NCI-H1930 (cell line): ENCODE data around the gene TMEM200A.

Source experiments
- DNase-seq, 2 experiments: peaks; one replicate each; lab custom pipeline; 2025; lab: John Stamatoyannopoulos, UW

The TMEM200A gene

DNA sequence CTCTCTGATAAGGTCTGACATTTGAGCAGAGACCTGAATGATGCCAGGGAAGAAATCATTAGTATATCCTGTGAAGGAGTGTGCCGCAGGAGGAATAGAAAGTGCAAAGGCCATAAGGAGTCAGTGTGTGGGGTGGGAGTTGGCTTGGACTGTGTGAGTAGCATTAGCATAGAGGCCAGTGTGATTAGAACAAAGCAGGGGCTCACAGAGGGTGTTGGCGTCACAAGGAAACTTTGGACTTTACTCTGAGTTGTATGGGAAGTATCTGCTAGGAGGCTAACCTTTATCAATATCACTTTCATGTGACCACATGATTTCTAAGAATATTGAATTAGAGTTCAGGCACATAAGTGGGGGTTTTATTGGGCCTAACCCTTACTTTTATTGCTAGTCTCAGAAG lies 12.1 kb downstream of the TMEM200A start:
- DNase-seq: no peak

DNA sequence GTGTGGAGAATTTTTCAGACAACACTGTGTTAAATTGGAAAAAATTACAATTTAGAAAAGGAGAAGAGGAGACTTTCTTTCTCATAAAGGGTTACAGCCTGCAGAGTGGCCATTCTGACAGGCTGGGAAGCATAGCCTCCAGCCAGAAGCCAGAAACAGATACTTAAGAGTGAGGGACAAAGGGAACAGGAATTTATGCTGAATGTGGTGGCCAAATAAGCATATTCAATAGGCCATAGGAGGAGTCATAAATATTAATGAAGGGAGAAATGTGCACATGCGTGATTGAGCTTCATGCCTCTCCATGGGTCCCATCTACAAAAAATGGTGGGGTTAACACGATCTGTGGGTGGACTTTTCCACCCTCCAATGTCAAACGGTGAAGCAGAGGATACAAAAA lies 13.4 kb downstream of the TMEM200A start:
- no peak for DNase-seq

DNA sequence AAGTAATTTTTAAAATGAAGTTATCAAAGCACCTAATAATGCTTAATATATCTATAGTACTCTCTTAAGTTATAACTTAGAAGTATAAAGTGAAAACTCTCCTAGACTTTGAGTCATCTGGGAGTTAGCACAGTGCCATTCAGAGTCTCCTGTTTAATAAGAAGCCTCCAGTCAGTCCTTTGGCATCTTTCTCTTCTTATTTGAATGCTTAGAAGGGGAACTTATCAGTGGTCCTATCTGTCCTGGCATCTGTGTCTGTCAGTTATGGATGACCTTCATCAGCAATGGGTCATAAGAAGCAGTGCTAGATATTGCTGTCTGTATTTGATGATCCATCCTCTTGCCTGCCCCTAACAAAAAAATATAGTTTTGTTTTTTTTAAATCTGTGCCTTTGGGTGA lies 15.2 kb downstream of the TMEM200A start:
- DNase-seq: no peak

DNA sequence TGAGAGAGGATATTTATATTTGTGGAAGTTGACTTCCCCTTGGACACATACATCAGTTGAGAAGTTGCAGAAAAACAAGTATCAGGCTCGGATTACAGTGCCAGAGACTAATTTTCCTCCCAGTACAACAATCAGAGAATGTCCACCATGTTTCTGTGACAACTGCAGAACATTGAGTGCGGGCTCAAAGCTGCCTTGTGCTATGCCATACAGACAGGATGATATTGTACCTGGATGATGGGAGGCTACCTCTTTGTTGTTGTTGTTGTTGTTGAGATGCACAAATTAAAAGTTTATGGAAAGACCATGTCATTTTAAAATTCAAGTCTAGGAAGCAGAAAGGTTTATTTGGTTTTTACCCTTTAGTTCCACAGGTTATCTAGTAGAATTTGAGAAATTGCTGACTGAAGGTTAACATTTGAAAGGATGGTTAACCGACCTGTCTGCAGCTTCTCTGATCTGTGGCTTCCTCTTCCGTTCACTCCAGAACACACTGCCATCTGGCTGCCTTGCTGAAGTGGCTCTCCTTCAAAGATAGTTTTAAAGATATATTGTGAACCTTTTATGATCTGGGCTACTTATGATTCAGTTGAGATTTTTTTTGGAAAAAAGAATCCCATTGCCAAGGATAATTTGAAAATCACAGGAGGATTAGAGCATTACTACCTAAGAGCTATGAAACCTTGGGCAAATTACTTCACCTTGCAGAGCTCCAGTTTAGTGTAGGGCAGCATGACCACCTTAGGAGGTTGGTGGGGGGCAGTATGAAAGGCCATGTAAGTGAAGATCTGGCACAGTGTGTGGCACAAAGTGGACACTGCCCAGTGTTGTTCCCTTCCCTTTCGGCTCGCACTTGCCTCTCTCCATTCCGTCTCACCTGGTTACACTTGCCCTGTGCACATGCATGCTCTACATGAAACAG lies 15.9 kb downstream of the TMEM200A start:
- DNase-seq: no peak

DNA sequence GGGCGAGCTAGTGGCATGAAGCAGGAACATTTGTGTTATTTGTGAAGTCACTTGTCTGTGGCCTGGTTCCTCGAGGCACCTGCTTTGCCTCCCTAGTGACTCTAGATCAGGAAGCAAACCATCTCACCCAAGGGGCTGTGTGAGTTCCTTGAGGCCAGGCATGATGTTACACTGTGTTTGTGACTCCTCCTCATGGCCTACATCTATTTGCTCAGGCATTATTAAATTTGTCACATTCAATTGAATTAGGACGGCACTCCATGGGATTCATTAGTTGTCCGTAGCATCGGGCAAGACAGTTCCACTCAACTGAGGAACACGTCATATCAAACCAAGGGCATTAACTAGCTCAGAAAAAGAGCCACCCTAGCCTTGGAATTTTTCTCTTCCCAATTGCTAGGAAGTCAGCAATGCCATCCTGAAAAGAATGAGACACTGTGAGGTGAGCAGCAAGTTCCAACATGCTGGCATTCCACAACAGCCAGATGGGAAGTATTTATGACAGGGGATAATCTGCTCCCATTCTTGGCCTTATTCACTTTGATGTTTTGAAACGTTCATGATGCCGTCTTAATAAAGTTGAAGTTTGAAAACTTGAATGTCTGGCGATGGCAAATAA lies 17.2 kb downstream of the TMEM200A start:
- DNase-seq: no peak

DNA sequence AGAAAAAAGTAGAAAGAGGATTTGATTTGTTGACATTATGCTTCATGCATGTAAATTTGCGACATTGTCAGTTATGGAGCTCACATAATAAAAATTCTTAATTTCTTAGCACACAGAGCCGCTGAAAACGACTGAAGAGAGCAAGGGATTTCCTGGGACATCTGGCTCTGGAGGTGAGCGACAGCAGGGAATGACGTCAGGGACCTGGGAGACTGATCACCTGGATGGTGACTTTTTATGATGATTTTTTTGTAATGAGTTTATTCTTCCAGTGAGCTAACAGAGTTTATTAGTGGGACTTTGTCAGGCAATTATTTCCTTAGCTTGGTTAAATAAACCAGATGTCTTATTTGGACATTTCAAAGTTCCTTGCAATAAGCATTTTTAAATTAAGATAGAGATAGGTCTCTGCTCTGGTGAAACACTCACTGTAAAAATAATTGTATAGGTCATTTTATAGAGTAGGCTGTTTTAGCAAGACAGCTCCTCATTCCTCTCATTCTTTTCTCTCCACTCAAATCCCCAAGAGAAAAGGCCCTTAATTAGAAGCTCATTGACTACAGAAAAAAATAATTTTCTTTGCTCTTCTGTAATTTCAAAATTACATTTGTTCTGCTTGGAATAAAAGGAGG lies 19.4 kb downstream of the TMEM200A start:
- DNase-seq: peak in 1 of 2 experiments; percentile 39

GRCh38 chr6:130389142-130389541 lies 23.3 kb downstream of the TMEM200A start:
- DNase-seq: no peak

- no peak for DNase-seq
Observed at GRCh38 chr6:130390890-130391289, 25.1 kb downstream of the TMEM200A start.

GRCh38 chr6:130393306-130393705 lies 27.5 kb downstream of the TMEM200A start:
- DNase-seq: no peak

- DNase-seq: no peak
Observed at GRCh38 chr6:130394246-130394645, 28.4 kb downstream of the TMEM200A start.

DNA sequence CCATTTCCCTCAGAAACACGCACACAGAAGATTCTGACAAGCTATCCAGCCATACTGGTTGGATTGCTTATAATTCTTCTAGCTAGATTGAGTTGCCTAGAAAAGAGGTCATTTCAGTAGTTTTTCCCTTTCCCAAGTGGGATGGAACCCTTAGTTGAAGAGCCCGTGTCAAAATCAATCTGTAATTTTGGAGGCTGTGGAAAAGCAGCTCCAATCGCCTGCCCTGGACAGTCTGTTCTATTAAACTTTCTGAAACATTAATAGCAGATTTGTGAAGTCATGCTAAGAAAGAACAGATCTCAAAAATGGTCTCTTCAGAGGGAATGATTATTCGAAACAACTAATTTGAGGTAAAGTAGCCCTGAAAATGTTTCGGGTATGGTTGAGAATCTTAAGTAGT lies 29.3 kb downstream of the TMEM200A start:
- no peak for DNase-seq

DNA sequence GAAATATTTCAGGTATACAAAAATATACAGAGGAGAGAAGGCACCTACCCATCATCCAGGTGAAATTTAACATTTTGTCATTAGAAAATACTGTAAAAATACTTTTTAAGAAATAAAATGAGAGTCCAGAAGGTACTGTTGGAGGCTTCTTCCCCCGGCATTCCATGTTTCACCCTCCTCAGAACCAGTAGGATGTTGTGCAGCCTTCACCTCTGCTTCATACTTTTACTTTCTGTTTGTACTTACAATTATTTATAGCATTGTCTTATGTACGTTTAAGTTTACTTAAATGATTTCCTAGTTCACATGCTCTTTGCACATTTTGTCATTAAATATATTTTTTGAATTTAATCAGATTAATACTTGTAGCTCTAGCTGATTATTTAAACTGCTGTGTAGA lies 30.9 kb downstream of the TMEM200A start:
- no peak for DNase-seq

DNA sequence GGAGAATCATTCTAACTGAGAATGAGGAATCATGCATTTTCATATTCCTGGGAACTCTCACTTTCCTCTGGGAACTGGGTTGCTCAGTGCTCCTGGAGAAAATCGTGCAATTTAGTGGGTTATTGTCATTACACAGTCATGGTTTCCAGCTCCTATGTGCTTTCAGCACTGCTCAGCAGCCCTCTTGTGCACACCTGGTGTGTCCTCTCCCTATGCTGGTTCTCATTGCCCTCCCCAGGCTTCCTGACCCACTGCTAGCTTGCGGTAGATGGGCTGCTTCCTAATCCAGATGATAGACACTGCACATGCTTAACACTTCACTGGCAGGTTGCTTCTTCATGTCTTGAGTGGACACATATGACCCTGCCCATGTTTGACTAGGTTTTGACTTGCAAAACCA lies 39.7 kb downstream of the TMEM200A start:
- no peak for DNase-seq

- DNase-seq: no peak
Observed at GRCh38 chr6:130407032-130407431, 41.2 kb downstream of the TMEM200A start.

- DNase-seq: no peak
Observed at GRCh38 chr6:130409418-130410100, 43.7 kb downstream of the TMEM200A start.

- no peak for DNase-seq
Observed at GRCh38 chr6:130411481-130411880, 45.7 kb downstream of the TMEM200A start.

DNA sequence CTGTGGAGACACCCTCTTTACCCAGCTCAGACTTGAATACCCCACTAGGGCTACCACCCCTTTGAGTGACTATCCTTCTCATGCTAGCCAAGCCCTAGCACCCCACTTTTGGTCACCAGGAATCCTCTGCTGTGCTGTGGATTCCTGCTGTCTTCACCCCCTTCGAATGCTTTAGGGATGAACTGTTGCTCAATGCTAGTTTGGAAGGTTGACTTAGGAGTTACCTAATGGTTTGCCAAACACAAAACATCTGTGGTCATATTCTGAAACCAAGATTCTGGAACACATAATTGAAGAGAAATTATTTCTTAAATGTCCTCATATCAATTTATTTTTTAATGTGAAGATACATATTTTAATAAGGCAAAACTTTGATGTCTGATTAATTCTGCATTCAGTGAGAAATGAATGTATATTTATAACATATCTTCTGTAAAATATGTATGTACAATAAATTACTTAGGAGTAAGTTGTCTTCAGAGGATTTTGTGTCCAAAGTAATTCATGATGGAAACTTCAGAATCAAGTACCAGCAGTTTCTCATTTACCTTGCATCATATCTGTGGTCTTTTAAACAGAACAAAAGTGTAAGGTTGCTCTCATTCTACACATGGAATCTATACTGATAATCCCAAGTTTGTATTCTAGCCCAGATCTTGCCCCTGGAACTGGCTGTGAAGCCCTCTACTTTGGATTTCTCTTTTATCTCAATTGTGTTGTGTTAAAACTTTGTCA lies 46.9 kb downstream of the TMEM200A start:
- no peak for DNase-seq

- no peak for DNase-seq
Observed at GRCh38 chr6:130417951-130418350, 52.1 kb downstream of the TMEM200A start.

GRCh38 chr6:130420911-130421310 lies 55.1 kb downstream of the TMEM200A start:
- DNase-seq: no peak

DNA sequence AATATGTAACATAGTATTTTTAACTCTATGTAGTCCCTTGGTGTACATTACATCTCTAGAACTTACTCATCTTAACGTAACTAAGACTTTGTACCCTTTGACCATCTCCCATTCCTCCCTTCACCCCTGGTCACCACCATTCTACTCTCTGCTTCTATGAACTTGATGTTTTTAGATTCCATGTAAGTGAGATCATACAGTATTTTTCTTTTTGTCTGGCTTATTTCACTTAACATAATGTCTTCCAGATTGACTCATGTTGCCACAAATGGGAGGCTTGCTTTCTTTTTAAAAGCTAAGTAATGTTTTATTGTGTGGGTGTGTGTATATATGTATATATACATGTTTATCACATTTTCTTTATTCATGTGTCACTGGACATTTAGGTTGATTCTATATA lies 55.8 kb downstream of the TMEM200A start:
- no peak for DNase-seq

DNA sequence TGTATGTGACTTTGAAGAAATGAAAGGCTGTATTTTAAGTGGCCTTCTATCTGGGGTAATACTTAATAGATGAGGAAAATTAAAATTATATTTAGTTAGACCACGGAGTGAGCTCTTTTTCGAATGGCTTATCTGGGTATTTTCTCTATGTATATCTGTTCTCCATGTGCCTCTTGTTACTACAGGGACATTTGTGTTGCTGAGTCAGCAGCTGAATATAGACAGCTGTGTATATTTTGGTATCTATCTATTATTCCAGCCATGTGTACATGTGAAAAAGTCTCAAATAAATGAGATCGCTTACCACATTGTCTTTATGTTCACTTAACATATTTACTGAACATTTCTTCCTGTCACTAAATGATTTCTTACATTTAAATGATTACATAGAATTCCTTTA lies 57.2 kb downstream of the TMEM200A start:
- DNase-seq: no peak

GRCh38 chr6:130424710-130425109 lies 58.9 kb downstream of the TMEM200A start:
- no peak for DNase-seq
